ENCODE data around the gene MATN4. TPM values are rescaled to one million over a fixed set of nuclear protein-coding genes. Genes with fewer than 3 reads are reported as not detected.

MATN4 gene
- total RNA-seq, 2 experiments from 2014 or later = 0.38 TPM; not detected in 1

DNA sequence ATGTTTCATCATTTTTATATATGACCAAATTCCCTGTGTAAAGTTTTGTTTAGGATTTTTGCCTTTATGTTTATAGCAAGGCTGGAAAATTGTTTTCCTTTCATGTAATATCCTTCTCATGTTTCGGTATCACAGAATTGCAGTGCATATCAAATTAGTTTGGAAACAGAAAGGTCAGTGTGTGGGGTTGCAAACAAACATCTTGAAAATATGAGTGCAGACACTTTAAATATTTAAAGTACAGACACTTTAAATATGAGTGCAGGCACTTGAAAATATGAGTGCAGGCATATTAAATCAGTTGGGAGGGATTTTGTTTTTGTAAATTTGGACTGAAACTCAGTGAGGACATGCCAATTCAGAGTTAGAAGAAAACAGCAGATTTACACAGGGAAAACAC is 60.2 kb downstream of the MATN4 start:
- Histone ChIP-seq H3K9me3 (ENCODE audit: low read length) (no peaks in the 10 kb centered on the region), H3K4me3 (ENCODE audit: low read depth, low read length, poor library complexity, severe bottlenecking) (no peak overlapping the region), H2AFZ (ENCODE audit: low read length) (no peak overlapping the region), H3K9me2 (ENCODE audit: insufficient read depth, low read length) (no peaks in the 10 kb centered on the region), H3K27ac (ENCODE audit: low read depth, low read length, poor library complexity, severe bottlenecking) (no peak overlapping the region), H3K4me1 (ENCODE audit: insufficient read depth, low read length, poor library complexity, severe bottlenecking) (no peaks in the 10 kb centered on the region), H3K36me3 (ENCODE audit: insufficient read depth, low read length) (no peaks in the 10 kb centered on the region), H3K79me2 (ENCODE audit: insufficient read depth, low read depth, low read length) (no peaks in the 10 kb centered on the region), H3K4me2 (ENCODE audit: low read length) (no peak overlapping the region), H4K20me1 (ENCODE audit: insufficient read depth, low read length) (no peaks in the 10 kb centered on the region)
- no TSS peak for BruUV-seq (replicated peaks)
- no peak for DNase-seq (ENCODE audit: low spot score)
- ChIA-PET CTCF (ENCODE audit: unreplicated experiment) (no interaction called here), POLR2A (no interaction called here)
- TF ChIP-seq EZH2phosphoT487 (IDR thresholded peaks at IDR 0.05; ENCODE audit: borderline replicate concordance, low read depth, low read length) = no peak
- TF ChIP-seq, protein P1, sequence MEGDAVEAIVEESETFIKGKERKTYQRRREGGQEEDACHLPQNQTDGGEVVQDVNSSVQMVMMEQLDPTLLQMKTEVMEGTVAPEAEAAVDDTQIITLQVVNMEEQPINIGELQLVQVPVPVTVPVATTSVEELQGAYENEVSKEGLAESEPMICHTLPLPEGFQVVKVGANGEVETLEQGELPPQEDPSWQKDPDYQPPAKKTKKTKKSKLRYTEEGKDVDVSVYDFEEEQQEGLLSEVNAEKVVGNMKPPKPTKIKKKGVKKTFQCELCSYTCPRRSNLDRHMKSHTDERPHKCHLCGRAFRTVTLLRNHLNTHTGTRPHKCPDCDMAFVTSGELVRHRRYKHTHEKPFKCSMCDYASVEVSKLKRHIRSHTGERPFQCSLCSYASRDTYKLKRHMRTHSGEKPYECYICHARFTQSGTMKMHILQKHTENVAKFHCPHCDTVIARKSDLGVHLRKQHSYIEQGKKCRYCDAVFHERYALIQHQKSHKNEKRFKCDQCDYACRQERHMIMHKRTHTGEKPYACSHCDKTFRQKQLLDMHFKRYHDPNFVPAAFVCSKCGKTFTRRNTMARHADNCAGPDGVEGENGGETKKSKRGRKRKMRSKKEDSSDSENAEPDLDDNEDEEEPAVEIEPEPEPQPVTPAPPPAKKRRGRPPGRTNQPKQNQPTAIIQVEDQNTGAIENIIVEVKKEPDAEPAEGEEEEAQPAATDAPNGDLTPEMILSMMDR (conservative IDR thresholded peaks at IDR 0.05; ENCODE audit: low read length) = no peak
- intact Hi-C loops (cut with micrococcal nuclease; ENCODE audit: unreplicated experiment) = no loop called here

DNA sequence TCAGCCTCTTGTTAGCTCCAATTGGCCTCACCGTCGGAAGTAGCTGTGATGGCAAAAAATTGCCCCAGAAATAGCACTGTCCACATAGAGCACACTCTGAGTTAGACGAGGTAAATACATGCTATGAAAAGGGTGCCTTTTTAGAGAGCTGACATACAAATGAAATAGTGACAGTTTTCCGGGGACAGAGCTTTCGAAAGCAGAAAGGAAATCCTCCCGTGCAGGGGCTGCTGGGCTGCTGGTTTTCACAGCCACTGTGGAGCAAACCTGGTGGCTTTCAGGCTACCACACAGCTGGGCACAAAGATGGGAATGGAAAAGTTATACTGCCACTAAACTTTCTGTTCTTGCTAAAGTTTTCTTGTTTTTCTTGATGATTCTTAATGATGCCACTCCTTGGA is 62.0 kb downstream of the MATN4 start:
- H3K9me3 ChIP-seq (ENCODE audit: low read length) = no peaks in the 10 kb centered on the region
- H3K4me2 ChIP-seq (ENCODE audit: low read length) = no peak overlapping the region
- TF ChIP-seq, protein P1 (conservative IDR thresholded peaks at IDR 0.05; ENCODE audit: low read length) = no peak
- TF ChIP-seq EZH2phosphoT487 (IDR thresholded peaks at IDR 0.05; ENCODE audit: borderline replicate concordance, low read depth, low read length) = no peak
- BruUV-seq (replicated peaks) = no TSS peak
- H3K27ac ChIP-seq (ENCODE audit: low read depth, low read length, poor library complexity, severe bottlenecking) = no peak overlapping the region
- H4K20me1 ChIP-seq (ENCODE audit: insufficient read depth, low read length) = no peaks in the 10 kb centered on the region
- no peak overlapping the region for H3K4me3 ChIP-seq (ENCODE audit: low read depth, low read length, poor library complexity, severe bottlenecking)
- POLR2A ChIA-PET = no interaction called here
- no peak for DNase-seq (ENCODE audit: low spot score)
- no peaks in the 10 kb centered on the region for H3K9me2 ChIP-seq (ENCODE audit: insufficient read depth, low read length)
- intact Hi-C loops (cut with micrococcal nuclease; ENCODE audit: unreplicated experiment) = no loop called here
- CTCF ChIA-PET (ENCODE audit: unreplicated experiment) = no interaction called here
- no peaks in the 10 kb centered on the region for H3K4me1 ChIP-seq (ENCODE audit: insufficient read depth, low read length, poor library complexity, severe bottlenecking)
- H3K36me3 ChIP-seq (ENCODE audit: insufficient read depth, low read length) = no peaks in the 10 kb centered on the region
- H2AFZ ChIP-seq (ENCODE audit: low read length) = no peak overlapping the region
- no peaks in the 10 kb centered on the region for H3K79me2 ChIP-seq (ENCODE audit: insufficient read depth, low read depth, low read length)

Other genes starting within 250 kb of the MATN4 start
- not detected in 2 replicates for gene KCNS1, start 207.2 kb downstream of the MATN4 start, total RNA-seq (2014; rRNA removed; shearing (Covaris generic))
- not detected in 2 replicates for gene KCNS1, start 207.2 kb downstream of the MATN4 start, total RNA-seq (2022)
- not detected in 2 replicates for gene WFDC5, start 193.1 kb downstream of the MATN4 start, total RNA-seq (2014; rRNA removed; shearing (Covaris generic))
- gene WFDC5, start 193.1 kb downstream of the MATN4 start, total RNA-seq (2022) = not detected in 2 replicates
- not detected in 2 replicates for gene WFDC12, start 183.8 kb downstream of the MATN4 start, total RNA-seq (2014; rRNA removed; shearing (Covaris generic))
- gene WFDC12, start 183.8 kb downstream of the MATN4 start, total RNA-seq (2022) = not detected in 2 replicates
- not detected in 2 replicates for gene PI3, start 133.4 kb downstream of the MATN4 start, total RNA-seq (2014; rRNA removed; shearing (Covaris generic))
- gene PI3, start 133.4 kb downstream of the MATN4 start, total RNA-seq (2022) = not detected in 2 replicates
- gene SEMG1, start 101.3 kb downstream of the MATN4 start, total RNA-seq (2014; rRNA removed; shearing (Covaris generic)) = not detected in 2 replicates
- gene SEMG1, start 101.3 kb downstream of the MATN4 start, total RNA-seq (2022) = not detected in 2 replicates
- not detected in 2 replicates for gene SEMG2, start 86.9 kb downstream of the MATN4 start, total RNA-seq (2014; rRNA removed; shearing (Covaris generic))
- not detected in 2 replicates for gene SEMG2, start 86.9 kb downstream of the MATN4 start, total RNA-seq (2022)
- not detected in 2 replicates for gene SLPI, start 53.7 kb downstream of the MATN4 start, total RNA-seq (2014; rRNA removed; shearing (Covaris generic))
- gene SLPI, start 53.7 kb downstream of the MATN4 start, total RNA-seq (2022) = not detected in 2 replicates
- gene RBPJL, start 1.5 kb downstream of the MATN4 start, total RNA-seq (2014; rRNA removed; shearing (Covaris generic)) = not detected in 2 replicates
- not detected in 2 replicates for gene RBPJL, start 1.5 kb downstream of the MATN4 start, total RNA-seq (2022)
- not detected in 2 replicates for gene SDC4, start 40.1 kb upstream of the MATN4 start, total RNA-seq (2014; rRNA removed; shearing (Covaris generic))
- not detected in 2 replicates for gene SDC4, start 40.1 kb upstream of the MATN4 start, total RNA-seq (2022)
- 22.3 and 37.6 TPM in 2 replicates for gene SYS1, start 54.9 kb upstream of the MATN4 start, total RNA-seq (2014; rRNA removed; shearing (Covaris generic))
- 8.6 and 9.6 TPM in 2 replicates for gene SYS1, start 54.9 kb upstream of the MATN4 start, total RNA-seq (2022)
- gene TP53TG5, start 70.0 kb upstream of the MATN4 start, total RNA-seq (2014; rRNA removed; shearing (Covaris generic)) = not detected in 2 replicates
- gene TP53TG5, start 70.0 kb upstream of the MATN4 start, total RNA-seq (2022) = not detected in 2 replicates
- gene DBNDD2, start 100.0 kb upstream of the MATN4 start, total RNA-seq (2014; rRNA removed; shearing (Covaris generic)) = 0.57 TPM in 1 of 2 replicates, not detected in the other
- not detected in 2 replicates for gene DBNDD2, start 100.0 kb upstream of the MATN4 start, total RNA-seq (2022)
- gene PIGT, start 107.8 kb upstream of the MATN4 start, total RNA-seq (2014; rRNA removed; shearing (Covaris generic)) = 75.7 and 104 TPM in 2 replicates
- 79.4 and 89.2 TPM in 2 replicates for gene PIGT, start 107.8 kb upstream of the MATN4 start, total RNA-seq (2022)
- 4.4 TPM in 1 of 2 replicates, not detected in the other for gene WFDC2, start 161.5 kb upstream of the MATN4 start, total RNA-seq (2014; rRNA removed; shearing (Covaris generic))
- gene WFDC2, start 161.5 kb upstream of the MATN4 start, total RNA-seq (2022) = 0.46 TPM in 1 of 2 replicates, not detected in the other
- gene SPINT3, start 207.3 kb upstream of the MATN4 start, total RNA-seq (2014; rRNA removed; shearing (Covaris generic)) = not detected in 2 replicates
- gene SPINT3, start 207.3 kb upstream of the MATN4 start, total RNA-seq (2022) = not detected in 2 replicates
- not detected in 2 replicates for gene WFDC6, start 231.2 kb upstream of the MATN4 start, total RNA-seq (2014; rRNA removed; shearing (Covaris generic))
- not detected in 2 replicates for gene WFDC6, start 231.2 kb upstream of the MATN4 start, total RNA-seq (2022)
- gene EPPIN, start 239.1 kb upstream of the MATN4 start, total RNA-seq (2014; rRNA removed; shearing (Covaris generic)) = not detected in 2 replicates
- gene EPPIN, start 239.1 kb upstream of the MATN4 start, total RNA-seq (2022) = not detected in 2 replicates